Measurements from ENCODE around the gene TERF2IP. TPM values are rescaled to one million over a fixed set of nuclear protein-coding genes. Genes with fewer than 3 reads are reported as not detected.

TERF2IP gene, protein sequence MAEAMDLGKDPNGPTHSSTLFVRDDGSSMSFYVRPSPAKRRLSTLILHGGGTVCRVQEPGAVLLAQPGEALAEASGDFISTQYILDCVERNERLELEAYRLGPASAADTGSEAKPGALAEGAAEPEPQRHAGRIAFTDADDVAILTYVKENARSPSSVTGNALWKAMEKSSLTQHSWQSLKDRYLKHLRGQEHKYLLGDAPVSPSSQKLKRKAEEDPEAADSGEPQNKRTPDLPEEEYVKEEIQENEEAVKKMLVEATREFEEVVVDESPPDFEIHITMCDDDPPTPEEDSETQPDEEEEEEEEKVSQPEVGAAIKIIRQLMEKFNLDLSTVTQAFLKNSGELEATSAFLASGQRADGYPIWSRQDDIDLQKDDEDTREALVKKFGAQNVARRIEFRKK
- total RNA-seq (2022) (73.9 and 80.0 TPM in 2 replicates), Bru-seq, nascent RNA (percentile 95 among the genes with signal in this experiment), BruChase-seq, experiment 1, labeled RNA remaining after a 6-hour chase (percentile 97 among the genes with signal in this experiment), BruChase-seq, experiment 2, labeled RNA remaining after a 2-hour chase (percentile 96 among the genes with signal in this experiment)
- long read RNA-seq, transcript TERF2IP-201 (3 exons, 2,118 nt): major isoform, 467 of 485 reads
- long read RNA-seq, partial matches to known transcripts: 0 of 485 reads
- long read RNA-seq, other reads (novel, unspliced or antisense): 17 of 485 reads

DNA sequence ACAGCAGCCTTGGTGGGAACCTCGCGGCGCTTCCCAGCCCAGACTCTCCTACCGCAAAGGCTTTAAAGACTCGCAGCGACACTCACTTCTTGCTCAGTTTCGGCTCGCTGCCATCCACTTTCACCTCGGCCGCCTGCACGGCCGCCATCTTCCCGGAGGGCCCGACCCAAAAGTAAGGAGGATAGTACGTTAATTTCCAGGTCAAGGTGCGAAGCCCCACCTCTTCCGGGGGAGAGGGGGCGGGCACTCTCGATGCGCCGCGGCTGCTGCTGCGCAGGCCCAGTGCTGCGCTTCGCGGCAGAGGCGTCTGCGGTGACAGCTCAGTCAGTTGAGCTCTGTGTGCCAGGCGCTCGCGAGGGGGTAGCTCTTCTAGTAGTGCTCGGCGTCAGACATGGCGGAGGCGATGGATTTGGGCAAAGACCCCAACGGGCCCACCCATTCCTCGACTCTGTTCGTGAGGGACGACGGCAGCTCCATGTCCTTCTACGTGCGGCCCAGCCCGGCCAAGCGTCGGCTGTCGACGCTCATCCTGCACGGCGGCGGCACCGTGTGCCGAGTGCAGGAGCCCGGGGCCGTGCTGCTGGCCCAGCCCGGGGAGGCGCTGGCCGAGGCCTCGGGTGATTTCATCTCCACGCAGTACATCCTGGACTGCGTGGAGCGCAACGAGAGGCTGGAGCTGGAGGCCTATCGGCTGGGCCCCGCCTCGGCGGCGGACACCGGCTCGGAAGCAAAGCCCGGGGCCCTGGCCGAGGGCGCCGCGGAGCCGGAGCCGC lies at the start of gene TERF2IP, which contains the start of gene KARS1:
TERF2IP (plus strand) TSS at position 282 of the 773 bp plus-strand sequence; CDS start at position 392, 110 bp downstream.
KARS1 (minus strand) TSS at position 174 of the 773 bp plus-strand sequence; CDS start at position 148, 26 bp downstream.
- Mint-ChIP-seq H3K9me3 (ENCODE audit: unreplicated experiment) (no peaks in the 10 kb centered on the region), H3K27me3 (ENCODE audit: insufficient read depth, unreplicated experiment) (no peaks in the 10 kb centered on the region), H3K4me1 (ENCODE audit: insufficient read depth, unreplicated experiment) (peaks cover 33% of the 10 kb centered on the region), H3K36me3 (ENCODE audit: insufficient read depth, unreplicated experiment) (peaks cover 58% of the 10 kb centered on the region), H3K4me3 (ENCODE audit: unreplicated experiment) (peak within 1 kb of the TSS; percentile 76), H3K27ac (ENCODE audit: low read depth, unreplicated experiment) (peak within 1 kb of the TSS; percentile 98)
- intact Hi-C loops (cut with micrococcal nuclease): loop anchor here (1.0 to 2.0 kb wide), 2 partner anchors 107 to 117 kb away; no protein-coding TSS in a partner anchor
- POLR2A ChIA-PET: interaction anchor here (0.5 to 5.7 kb wide), 42 partner anchors 9 to 1630 kb away, joined by 3 to 76 read pairs (median 4); partner anchors contain the start of genes ADAT1, CFDP1, CPHXL2 and GABARAPL2
- CTCF ChIA-PET: interaction anchor here (0.6 to 10.6 kb wide), 6 partner anchors 11 to 1525 kb away, joined by 3 to 67 read pairs (median 4); no protein-coding TSS in a partner anchor
- TF ChIP-seq, protein P1, sequence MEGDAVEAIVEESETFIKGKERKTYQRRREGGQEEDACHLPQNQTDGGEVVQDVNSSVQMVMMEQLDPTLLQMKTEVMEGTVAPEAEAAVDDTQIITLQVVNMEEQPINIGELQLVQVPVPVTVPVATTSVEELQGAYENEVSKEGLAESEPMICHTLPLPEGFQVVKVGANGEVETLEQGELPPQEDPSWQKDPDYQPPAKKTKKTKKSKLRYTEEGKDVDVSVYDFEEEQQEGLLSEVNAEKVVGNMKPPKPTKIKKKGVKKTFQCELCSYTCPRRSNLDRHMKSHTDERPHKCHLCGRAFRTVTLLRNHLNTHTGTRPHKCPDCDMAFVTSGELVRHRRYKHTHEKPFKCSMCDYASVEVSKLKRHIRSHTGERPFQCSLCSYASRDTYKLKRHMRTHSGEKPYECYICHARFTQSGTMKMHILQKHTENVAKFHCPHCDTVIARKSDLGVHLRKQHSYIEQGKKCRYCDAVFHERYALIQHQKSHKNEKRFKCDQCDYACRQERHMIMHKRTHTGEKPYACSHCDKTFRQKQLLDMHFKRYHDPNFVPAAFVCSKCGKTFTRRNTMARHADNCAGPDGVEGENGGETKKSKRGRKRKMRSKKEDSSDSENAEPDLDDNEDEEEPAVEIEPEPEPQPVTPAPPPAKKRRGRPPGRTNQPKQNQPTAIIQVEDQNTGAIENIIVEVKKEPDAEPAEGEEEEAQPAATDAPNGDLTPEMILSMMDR (IDR thresholded peaks at IDR 0.05; ENCODE audit: unreplicated experiment): no peak
- DNase-seq (ENCODE audit: unreplicated experiment): peak; percentile 92
- TSS peak; percentile 36 for BruUV-seq (replicated peaks)

DNA sequence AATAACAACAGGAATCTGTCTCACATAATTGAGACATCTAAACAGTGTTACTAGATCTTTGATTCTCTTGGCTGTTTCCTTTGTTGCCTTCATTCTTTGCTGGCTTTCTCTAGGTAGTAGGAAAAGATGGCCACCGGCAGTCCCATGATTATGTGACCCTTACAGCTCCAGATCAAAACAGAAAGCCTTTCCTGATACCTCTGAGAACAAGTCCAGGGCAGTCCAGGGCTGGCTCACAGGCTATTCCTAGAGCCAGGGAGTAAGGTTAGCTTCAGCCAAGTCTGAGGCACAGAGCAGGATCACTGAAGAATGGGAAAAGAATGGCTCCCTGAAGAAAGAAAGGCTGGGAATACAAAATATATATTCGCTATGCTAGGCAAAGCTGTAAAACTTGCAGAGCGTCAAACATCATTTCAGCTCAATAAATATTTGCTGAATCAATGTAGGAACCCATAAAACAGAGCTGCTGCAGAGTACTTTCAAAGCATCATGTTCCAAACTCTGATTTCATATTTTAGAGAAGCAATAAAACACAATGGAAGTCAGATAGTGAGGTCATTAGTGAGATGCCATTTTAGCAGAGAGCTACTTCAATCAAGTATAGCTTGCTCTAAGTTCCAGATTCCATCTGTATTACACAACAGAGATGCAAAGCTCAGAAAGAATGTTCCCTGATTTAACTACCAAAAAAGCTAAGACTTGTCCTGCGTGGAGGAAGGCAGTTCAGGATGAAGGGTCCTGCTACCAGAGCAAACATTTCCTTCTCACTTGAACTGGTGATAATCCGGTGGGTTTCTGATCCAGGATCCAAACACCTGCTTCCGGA lies 47.9 kb upstream of the TERF2IP start:
- ChIA-PET CTCF (interaction anchor here (1.0 to 1.7 kb wide), 3 partner anchors 83 to 164 kb away, joined by 3 to 5 read pairs (median 5); no protein-coding TSS in a partner anchor), POLR2A (interaction anchor here (0.6 to 1.2 kb wide), 6 partner anchors 10 to 1300 kb away, joined by 3 read pairs; partner anchors contain the start of gene ADAT1)
- Mint-ChIP-seq H3K27ac (ENCODE audit: low read depth, unreplicated experiment) (no peak overlapping the region), H3K36me3 (ENCODE audit: insufficient read depth, unreplicated experiment) (peaks cover 69% of the 10 kb centered on the region), H3K4me3 (ENCODE audit: unreplicated experiment) (no peak overlapping the region), H3K4me1 (ENCODE audit: insufficient read depth, unreplicated experiment) (peaks cover 1% of the 10 kb centered on the region), H3K27me3 (ENCODE audit: insufficient read depth, unreplicated experiment) (no peaks in the 10 kb centered on the region), H3K9me3 (ENCODE audit: unreplicated experiment) (peaks cover 15% of the 10 kb centered on the region)
- TF ChIP-seq, protein P1 (IDR thresholded peaks at IDR 0.05; ENCODE audit: unreplicated experiment): no peak
- intact Hi-C loops (cut with micrococcal nuclease): no loop called here
- BruUV-seq (replicated peaks): TSS peak; percentile 14
- no peak for DNase-seq (ENCODE audit: unreplicated experiment)

DNA sequence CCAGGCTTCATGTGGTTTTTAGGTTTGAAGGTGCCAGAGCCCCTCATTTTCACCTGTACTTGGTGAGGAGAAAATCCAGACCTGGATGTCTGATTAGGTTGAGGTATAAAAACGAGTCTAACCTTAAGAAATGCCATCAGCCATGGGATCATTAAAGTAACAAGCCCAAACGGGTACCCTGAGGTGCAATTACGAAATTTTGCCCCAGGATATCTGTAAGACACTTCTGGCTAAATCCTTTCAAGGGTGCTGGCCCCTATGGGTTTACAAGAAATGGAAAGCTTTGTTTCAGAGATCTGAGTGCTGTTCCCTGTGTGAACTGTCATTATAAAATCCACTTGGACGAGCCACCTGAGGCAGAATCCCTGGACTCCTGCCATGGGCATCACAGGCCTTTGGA lies 44.3 kb upstream of the TERF2IP start:
- POLR2A ChIA-PET: no interaction called here
- H3K36me3 Mint-ChIP-seq (ENCODE audit: insufficient read depth, unreplicated experiment): peaks cover 74% of the 10 kb centered on the region
- CTCF ChIA-PET: no interaction called here
- no peaks in the 10 kb centered on the region for H3K27me3 Mint-ChIP-seq (ENCODE audit: insufficient read depth, unreplicated experiment)
- no peak overlapping the region for H3K4me3 Mint-ChIP-seq (ENCODE audit: unreplicated experiment)
- H3K4me1 Mint-ChIP-seq (ENCODE audit: insufficient read depth, unreplicated experiment): no peaks in the 10 kb centered on the region
- H3K27ac Mint-ChIP-seq (ENCODE audit: low read depth, unreplicated experiment): no peak overlapping the region
- intact Hi-C loops (cut with micrococcal nuclease): no loop called here
- TF ChIP-seq, protein P1 (IDR thresholded peaks at IDR 0.05; ENCODE audit: unreplicated experiment): no peak
- no peak for DNase-seq (ENCODE audit: unreplicated experiment)
- H3K9me3 Mint-ChIP-seq (ENCODE audit: unreplicated experiment): peaks cover 7% of the 10 kb centered on the region
- BruUV-seq (replicated peaks): no TSS peak

All from MCF 10A (cell line).